H4 (cell line): ENCODE measurements around the gene POGLUT2. TPM values are rescaled to one million over a fixed set of nuclear protein-coding genes. Genes with fewer than 3 reads are reported as not detected.

Source experiments
- DNase-seq: peaks from one replicate; pipeline ENCODE4 v3.0.0-alpha.2; 2015; ENCODE audit warnings: low spot score
- total RNA-seq: library from RNA; depleted of rRNA; stranded (reverse); fragments of >200 nt; shearing (Covaris generic); gene quantifications from 2 replicates; pipeline ENCODE4 v1.2.3, GENCODE V29; 2014; rRNA removed

The POGLUT2 gene
- total RNA-seq, 1 experiment from 2014 or later: 22.2 TPM

GRCh38 chr13:102769679-102770078 lies 29.1 kb downstream of the POGLUT2 start:
- no peak for DNase-seq

GRCh38 chr13:102768909-102769308 lies 29.9 kb downstream of the POGLUT2 start:
- no peak for DNase-seq

- DNase-seq: no peak
Measured at GRCh38 chr13:102763741-102764140, 35.0 kb downstream of the POGLUT2 start.

GRCh38 chr13:102761071-102761470 lies 37.7 kb downstream of the POGLUT2 start:
- no peak for DNase-seq

GRCh38 chr13:102758842-102759241 lies 39.9 kb downstream of the POGLUT2 start:
- DNase-seq: no peak

- no peak for DNase-seq
Measured at GRCh38 chr13:102757006-102757405, 41.8 kb downstream of the POGLUT2 start.

- no peak for DNase-seq
Measured at GRCh38 chr13:102751886-102752285, 46.9 kb downstream of the POGLUT2 start.

- DNase-seq: no peak
Measured at GRCh38 chr13:102742506-102742905, 56.3 kb downstream of the POGLUT2 start.

- no peak for DNase-seq
Measured at GRCh38 chr13:102742101-102742500, 56.7 kb downstream of the POGLUT2 start.

Other genes starting within 250 kb of the POGLUT2 start
- 16.2 and 27.1 TPM in 2 replicates for gene TPP2, start 202.0 kb downstream of the POGLUT2 start, total RNA-seq
- gene METTL21C, start 103.9 kb downstream of the POGLUT2 start, total RNA-seq: not detected in 2 replicates
- gene TEX30, start 25.2 kb downstream of the POGLUT2 start, total RNA-seq: 32.0 and 36.1 TPM in 2 replicates
- 1.4 and 6.3 TPM in 2 replicates for gene BIVM, start 143 bp upstream of the POGLUT2 start, total RNA-seq
- gene ERCC5, start 47.1 kb upstream of the POGLUT2 start, total RNA-seq: 16.4 and 33.3 TPM in 2 replicates